ENCODE data around the gene CCDC120.

CCDC120 gene, protein sequence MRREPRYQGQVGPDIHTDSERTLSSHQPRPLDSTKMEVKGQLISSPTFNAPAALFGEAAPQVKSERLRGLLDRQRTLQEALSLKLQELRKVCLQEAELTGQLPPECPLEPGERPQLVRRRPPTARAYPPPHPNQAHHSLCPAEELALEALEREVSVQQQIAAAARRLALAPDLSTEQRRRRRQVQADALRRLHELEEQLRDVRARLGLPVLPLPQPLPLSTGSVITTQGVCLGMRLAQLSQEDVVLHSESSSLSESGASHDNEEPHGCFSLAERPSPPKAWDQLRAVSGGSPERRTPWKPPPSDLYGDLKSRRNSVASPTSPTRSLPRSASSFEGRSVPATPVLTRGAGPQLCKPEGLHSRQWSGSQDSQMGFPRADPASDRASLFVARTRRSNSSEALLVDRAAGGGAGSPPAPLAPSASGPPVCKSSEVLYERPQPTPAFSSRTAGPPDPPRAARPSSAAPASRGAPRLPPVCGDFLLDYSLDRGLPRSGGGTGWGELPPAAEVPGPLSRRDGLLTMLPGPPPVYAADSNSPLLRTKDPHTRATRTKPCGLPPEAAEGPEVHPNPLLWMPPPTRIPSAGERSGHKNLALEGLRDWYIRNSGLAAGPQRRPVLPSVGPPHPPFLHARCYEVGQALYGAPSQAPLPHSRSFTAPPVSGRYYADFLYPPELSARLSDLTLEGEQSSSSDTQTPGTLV

GRCh38 chrX:49058794-49059193 lies at the start of gene CCDC120:
Gene CCDC120 (plus strand): TSS chrX:49058999. CDS start chrX:49062042, 3,043 bp downstream.
- peak within 1 kb of the TSS in 1 of 2 donors; percentile 28 for H3K27ac ChIP-seq
- DNase-seq (ENCODE audit: low spot score) = no peak
- H3K4me3 ChIP-seq = no peak within 1 kb of the TSS
- TF ChIP-seq CTCF (IDR thresholded peaks at IDR 0.05) = no peak

DNA sequence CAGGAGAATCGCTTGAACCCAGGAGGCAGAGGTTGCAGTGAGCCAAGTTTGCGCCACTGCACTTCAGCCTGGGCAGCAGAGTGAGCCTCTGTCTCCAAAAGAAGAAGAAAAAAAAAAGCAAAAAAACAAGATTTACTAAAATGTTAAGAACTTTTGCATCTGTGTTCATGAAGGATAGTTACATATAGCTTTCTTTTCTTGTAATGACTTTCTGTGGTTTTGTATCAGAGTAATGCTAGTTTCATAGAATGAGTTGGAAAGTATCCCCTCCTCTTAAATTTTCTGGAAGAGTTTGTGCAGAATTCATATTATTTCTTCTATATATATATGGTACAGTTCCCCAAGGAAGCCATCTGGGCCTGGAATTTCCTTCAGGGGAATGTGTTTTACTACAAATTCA lies 39.7 kb upstream of the CCDC120 start:
- H3K27ac ChIP-seq = no peak overlapping the region
- no peak for DNase-seq (ENCODE audit: low spot score)
- no peak for TF ChIP-seq CTCF (IDR thresholded peaks at IDR 0.05)
- no peak overlapping the region for H3K4me3 ChIP-seq

DNA sequence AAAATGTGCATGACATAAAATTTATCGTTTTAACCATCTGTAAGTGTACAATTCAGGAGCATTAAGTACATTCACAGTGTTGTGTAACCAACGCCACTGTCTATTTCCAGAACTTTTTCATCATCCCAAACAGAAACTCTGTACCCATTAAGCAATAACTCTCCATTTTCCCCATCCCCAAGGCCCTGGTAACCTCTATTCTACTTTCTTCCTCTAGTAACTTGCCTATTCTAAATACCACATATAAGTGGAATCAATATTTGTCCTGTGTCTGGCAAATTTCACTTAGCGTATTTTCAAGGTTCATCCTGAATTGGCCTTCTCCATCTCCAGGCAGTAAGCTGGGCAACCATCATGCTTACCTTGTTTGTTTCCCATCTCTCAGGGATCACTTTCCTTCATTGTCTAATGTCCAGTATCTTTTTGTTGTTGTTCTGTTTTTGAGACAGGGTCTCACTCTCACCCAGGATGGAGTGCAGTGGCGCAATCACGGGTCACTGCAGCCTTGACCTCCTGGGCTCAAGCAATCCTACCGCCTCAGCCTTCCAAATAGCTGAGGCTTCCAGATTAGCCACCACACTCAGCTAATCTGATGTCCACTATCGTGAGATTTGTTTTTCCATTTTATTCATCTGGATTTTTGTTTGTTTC lies 39.1 kb upstream of the CCDC120 start:
- no peak for DNase-seq (ENCODE audit: low spot score)
- H3K27ac ChIP-seq = no peak overlapping the region
- H3K4me3 ChIP-seq = no peak overlapping the region
- no peak for TF ChIP-seq CTCF (IDR thresholded peaks at IDR 0.05)

DNA sequence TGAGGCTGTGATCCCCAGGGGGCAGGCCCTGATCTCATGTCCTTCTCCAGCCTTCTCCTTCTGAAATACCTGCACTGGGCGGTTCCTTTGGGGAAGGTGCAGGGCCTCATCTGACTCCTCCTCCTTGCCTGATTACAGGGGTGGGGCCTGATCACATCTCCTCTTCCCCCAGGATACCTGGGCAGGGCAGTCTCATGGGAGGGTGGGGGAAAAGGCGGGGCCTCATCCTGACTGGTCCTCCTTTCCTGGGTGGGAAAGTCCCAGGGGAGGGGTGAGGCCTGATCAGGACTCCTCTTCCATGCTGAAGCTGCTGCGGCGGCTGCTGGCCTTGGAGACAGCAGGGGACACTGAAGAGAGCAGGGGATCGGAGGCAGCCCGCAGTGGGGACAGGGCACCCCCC lies 28.9 kb upstream of the CCDC120 start:
- no peak overlapping the region for H3K27ac ChIP-seq
- DNase-seq (ENCODE audit: low spot score) = no peak
- H3K4me3 ChIP-seq = no peak overlapping the region

GRCh38 chrX:49030283-49030682 lies 28.5 kb upstream of the CCDC120 start:
- no peak for TF ChIP-seq CTCF (IDR thresholded peaks at IDR 0.05)
- no peak for DNase-seq (ENCODE audit: low spot score)
- Histone ChIP-seq H3K27ac (no peak overlapping the region), H3K4me3 (no peak overlapping the region)

More for the DNA sequence above, 28.9 kb upstream of the CCDC120 start:
- TF ChIP-seq CTCF (IDR thresholded peaks at IDR 0.05) = no peak

GRCh38 chrX:49037883-49038475 lies 20.8 kb upstream of the CCDC120 start:
- no peak for DNase-seq (ENCODE audit: low spot score)
- Histone ChIP-seq H3K4me3 (no peak overlapping the region), H3K27ac (peak overlapping the region in 1 of 2 donors; percentile 11)
- no peak for TF ChIP-seq CTCF (IDR thresholded peaks at IDR 0.05)
